Activated CD4-positive, alpha-beta T cell treated with anti-CD3 and anti-CD28 coated beads, Interleukin-2, amount 10 ng/mL, durations not matched to agents 24 days and 14 days (primary cell): Measurements from ENCODE around the gene SNRNP40. TPM values are rescaled to one million over a fixed set of nuclear protein-coding genes. Genes with fewer than 3 reads are reported as not detected.

Experiments
- total RNA-seq: library from RNA; stranded (reverse); gene quantifications from 2 replicates; pipeline ENCODE4 v1.2.3, GENCODE V29; 2022

SNRNP40 gene
- total RNA-seq, 1 donor from 2014 or later = 132 TPM

Other genes starting within 250 kb of the SNRNP40 start
- gene PUM1, start 231.1 kb downstream of the SNRNP40 start, total RNA-seq = 122 and 132 TPM in 2 replicates
- not detected in 2 replicates for gene NKAIN1, start 56.9 kb downstream of the SNRNP40 start, total RNA-seq
- 25.5 and 26.2 TPM in 2 replicates for gene ZCCHC17, start 244 bp upstream of the SNRNP40 start, total RNA-seq
- not detected in 2 replicates for gene FABP3, start 76.3 kb upstream of the SNRNP40 start, total RNA-seq
- gene SERINC2, start 116.4 kb upstream of the SNRNP40 start, total RNA-seq = not detected in 2 replicates